Liver (tissue), 9 donors: ENCODE results near the gene CDC42BPA. TPM values are rescaled to one million over a fixed set of nuclear protein-coding genes. Genes with fewer than 3 reads are reported as not detected.

ENCODE experiments used
- DNase-seq: peaks from one replicate; pipeline ENCODE4 v3.0.0-alpha.2; 2017; ENCODE audit warnings: low spot score
- H3K27ac ChIP-seq, 2 donors: one replicate each; pipeline ENCODE4 v1.7.0; 2013; ENCODE audit warnings: inconsistent platforms in 2 of 2, low read length in 2 of 2, control low read depth in 1 of 2, low read depth in 1 of 2, mild to moderate bottlenecking in 1 of 2
- H3K27me3 ChIP-seq, 4 donors: one replicate each; pipeline versions ENCODE4 v1.6.1 to v1.7.0; 2013; ENCODE audit warnings: low read length in 3 of 4, inconsistent platforms in 1 of 4, mild to moderate bottlenecking in 1 of 4, moderate library complexity in 1 of 4; ENCODE audit not compliant: control insufficient read depth in 4 of 4, insufficient read depth in 4 of 4
- H3K36me3 ChIP-seq, 4 donors: one replicate each; pipeline versions ENCODE4 v1.6.1 to v1.7.0; 2013; ENCODE audit warnings: low read length in 3 of 4, mild to moderate bottlenecking in 3 of 4, low read depth in 1 of 4, moderate library complexity in 1 of 4; ENCODE audit not compliant: control insufficient read depth in 4 of 4, insufficient read depth in 3 of 4
- H3K4me1 ChIP-seq, 4 donors: one replicate each; pipeline versions ENCODE4 v1.6.1 to v1.7.0; 2013; ENCODE audit warnings: low read length in 3 of 4, mild to moderate bottlenecking in 3 of 4, moderate library complexity in 1 of 4; ENCODE audit not compliant: control insufficient read depth in 4 of 4, insufficient read depth in 4 of 4
- H3K4me3 ChIP-seq, 3 donors: one replicate each; pipeline versions ENCODE4 v1.6.1 to v1.7.0; 2013; ENCODE audit warnings: low read length in 3 of 3, control low read depth in 1 of 3, low read depth in 1 of 3, mild to moderate bottlenecking in 1 of 3
- H3K9ac ChIP-seq, 2 donors: one replicate each; pipeline ENCODE4 v1.7.0; 2013; ENCODE audit warnings: low read length in 2 of 2, mild to moderate bottlenecking in 2 of 2, moderate library complexity in 2 of 2, control low read depth in 1 of 2, low read depth in 1 of 2
- H3K9me3 ChIP-seq, 4 donors: one replicate each; pipeline versions ENCODE4 v1.6.1 to v1.7.0; 2013; ENCODE audit warnings: low read length in 3 of 4; ENCODE audit not compliant: control insufficient read depth in 4 of 4
- ATF3 ChIP-seq: IDR thresholded peaks from 2 replicates; pipeline ENCODE4 v1.6.1; 2016; ENCODE audit warnings: antibody characterized with exemption
- EGR1 ChIP-seq, 2 donors: IDR thresholded peaks; 2 replicates each; pipeline ENCODE4 v1.6.1; 2016 to 2018; ENCODE audit warnings: antibody characterized with exemption in 2 of 2, low read depth in 2 of 2
- FOXA1 ChIP-seq: IDR thresholded peaks from 2 replicates; pipeline ENCODE4 v1.6.1; 2016; ENCODE audit warnings: antibody characterized with exemption
- FOXA2 ChIP-seq: IDR thresholded peaks from 2 replicates; pipeline ENCODE4 v1.6.1; 2016; ENCODE audit warnings: antibody characterized with exemption
- GABPA ChIP-seq, 2 donors: IDR thresholded peaks in 1 of 2; conservative IDR thresholded peaks in 1 of 2; 2 replicates each; pipeline ENCODE4 v1.6.1; 2016; ENCODE audit warnings: antibody characterized with exemption in 2 of 2, mild to moderate bottlenecking in 1 of 2, moderate library complexity in 1 of 2
- HNF4A ChIP-seq, 2 donors: conservative IDR thresholded peaks; 2 replicates each; pipeline ENCODE4 v1.6.1; 2016; ENCODE audit warnings: antibody characterized with exemption in 2 of 2, mild to moderate bottlenecking in 2 of 2
- HNF4G ChIP-seq: IDR thresholded peaks from 2 replicates; pipeline ENCODE4 v1.6.1; 2016; ENCODE audit warnings: antibody characterized with exemption
- JUND ChIP-seq, 2 donors: IDR thresholded peaks; 2 replicates each; pipeline ENCODE4 v1.6.1; 2016; ENCODE audit warnings: antibody characterized with exemption in 2 of 2
- MAX ChIP-seq: IDR thresholded peaks from 2 replicates; pipeline ENCODE4 v1.6.1; 2016; ENCODE audit warnings: antibody characterized with exemption
- NR2F2 ChIP-seq: IDR thresholded peaks from 2 replicates; pipeline ENCODE4 v1.6.1; 2016; ENCODE audit warnings: antibody characterized with exemption
- RAD21 ChIP-seq, 2 donors: IDR thresholded peaks; 2 replicates each; pipeline ENCODE4 v1.6.1; 2016; ENCODE audit warnings: antibody characterized with exemption in 2 of 2, mild to moderate bottlenecking in 2 of 2
- RXRA ChIP-seq, 2 donors: IDR thresholded peaks; 2 replicates each; pipeline ENCODE4 v1.6.1; 2017 to 2018; ENCODE audit warnings: antibody characterized with exemption in 2 of 2, mild to moderate bottlenecking in 1 of 2
- SP1 ChIP-seq: IDR thresholded peaks from 2 replicates; pipeline ENCODE4 v1.6.1; 2018; ENCODE audit warnings: antibody characterized with exemption, mild to moderate bottlenecking
- TAF1 ChIP-seq: conservative IDR thresholded peaks from 2 replicates; pipeline ENCODE4 v1.6.1; 2016; ENCODE audit warnings: antibody characterized with exemption, mild to moderate bottlenecking
- YY1 ChIP-seq: IDR thresholded peaks from 2 replicates; pipeline ENCODE4 v1.6.1; 2016; ENCODE audit warnings: antibody characterized with exemption, mild to moderate bottlenecking
- WGBS: extraction: QIAGEN DNeasy Blood & Tissue Kit; methylation state at CpG from one replicate; pipeline ENCODE4 v1.1.7; 2013; 5-methylcytosine and 5-hydroxymethylcytosine counted together
- polyA plus RNA-seq, 2 donors: library from polyadenylated mRNA; stranded (reverse) in 1 of 2; unstranded in 1 of 2; fragments of 200-250 nt in 1 of 2; fragments of >200 nt in 1 of 2; fragmentation: Nextera tagmentation in 1 of 2; extraction: Ambion mirVana in 1 of 2; gene quantifications; one replicate each; pipeline versions ENCODE4 v1.2.1 to v1.2.3, GENCODE V29; 2013 to 2015
- total RNA-seq, 2 donors: library from RNA; depleted of rRNA; stranded (reverse); fragments of >200 nt; gene quantifications; one replicate each; pipeline ENCODE4 v1.2.3, GENCODE V29; 2014
- TF ChIP-seq, protein P1 (sequence below): IDR thresholded peaks from 2 replicates; pipeline ENCODE4 v1.6.1; 2016; ENCODE audit warnings: antibody characterized with exemption
- TF ChIP-seq, protein P2 (sequence below): fragments of 150-350 bp; IDR thresholded peaks from 2 replicates; pipeline ENCODE4 v1.5.1; 2017; ENCODE audit warnings: improper control_type of control experiment, low read depth, low read length; ENCODE audit not compliant: missing input control
- donor health status: healthy.
- donor health status: healthy.
- donor health status: healthy.
- donor health status: healthy.
- donor health status: healthy.

The CDC42BPA gene
- total and polyA plus RNA-seq, 4 donors = 5.8 to 39.9 (median 24.3) TPM

- 98% methylated on average over 4 of the region's 4 CpGs for WGBS
Measured at GRCh38 chr1:227155688-227156087, 162.6 kb downstream of the CDC42BPA start.

DNA sequence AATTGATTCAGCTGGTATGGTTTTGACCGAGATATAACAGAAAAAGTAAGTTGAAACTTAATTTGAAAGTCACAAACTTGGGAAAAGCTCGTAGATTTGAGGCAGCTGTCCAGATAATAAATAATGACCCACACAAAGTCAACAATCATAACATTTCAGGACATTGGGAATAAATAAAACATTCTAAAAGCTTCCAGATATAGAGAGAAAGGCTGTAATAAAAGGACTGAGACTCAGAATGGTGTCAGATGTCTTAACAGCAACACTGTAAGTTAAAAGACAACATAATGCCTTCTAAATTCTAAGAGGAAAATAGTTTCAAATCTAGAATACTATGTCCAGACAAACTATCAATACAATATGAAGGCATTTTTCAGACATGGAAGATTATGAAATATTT is 163.3 kb downstream of the CDC42BPA start:
- Histone ChIP-seq H3K4me1 (peaks cover 0 to 2% (median under 1%) of the 10 kb centered on the region in 4 donors), H3K4me3 (no peak overlapping the region), H3K9ac (no peak overlapping the region), H3K36me3 (peaks cover 0 to 5% (median 2%) of the 10 kb centered on the region in 4 donors), H3K27ac (no peak overlapping the region), H3K27me3 (no peaks in the 10 kb centered on the region), H3K9me3 (no peaks in the 10 kb centered on the region)
- DNase-seq = no peak
- 56% methylated on average over 2 of the region's 2 CpGs for WGBS
- TF ChIP-seq EGR1 (IDR thresholded peaks at IDR 0.05; ENCODE audit: low read depth in 2 of 2) (no peak), SP1 (no peak), FOXA2 (no peak), HNF4G (no peak), JUND (IDR thresholded peaks at IDR 0.05) (no peak), RXRA (IDR thresholded peaks at IDR 0.05) (no peak), MAX (no peak)
- TF ChIP-seq, protein P1, sequence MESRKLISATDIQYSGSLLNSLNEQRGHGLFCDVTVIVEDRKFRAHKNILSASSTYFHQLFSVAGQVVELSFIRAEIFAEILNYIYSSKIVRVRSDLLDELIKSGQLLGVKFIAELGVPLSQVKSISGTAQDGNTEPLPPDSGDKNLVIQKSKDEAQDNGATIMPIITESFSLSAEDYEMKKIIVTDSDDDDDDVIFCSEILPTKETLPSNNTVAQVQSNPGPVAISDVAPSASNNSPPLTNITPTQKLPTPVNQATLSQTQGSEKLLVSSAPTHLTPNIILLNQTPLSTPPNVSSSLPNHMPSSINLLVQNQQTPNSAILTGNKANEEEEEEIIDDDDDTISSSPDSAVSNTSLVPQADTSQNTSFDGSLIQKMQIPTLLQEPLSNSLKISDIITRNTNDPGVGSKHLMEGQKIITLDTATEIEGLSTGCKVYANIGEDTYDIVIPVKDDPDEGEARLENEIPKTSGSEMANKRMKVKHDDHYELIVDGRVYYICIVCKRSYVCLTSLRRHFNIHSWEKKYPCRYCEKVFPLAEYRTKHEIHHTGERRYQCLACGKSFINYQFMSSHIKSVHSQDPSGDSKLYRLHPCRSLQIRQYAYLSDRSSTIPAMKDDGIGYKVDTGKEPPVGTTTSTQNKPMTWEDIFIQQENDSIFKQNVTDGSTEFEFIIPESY = no peak

More at GRCh38 chr1:227155688-227156087, 162.6 kb downstream of the CDC42BPA start:
- Histone ChIP-seq H3K27ac (no peak overlapping the region), H3K9me3 (no peaks in the 10 kb centered on the region), H3K27me3 (no peaks in the 10 kb centered on the region), H3K4me1 (peaks cover 0 to 2% (median under 1%) of the 10 kb centered on the region in 4 donors), H3K4me3 (no peak overlapping the region), H3K9ac (no peak overlapping the region), H3K36me3 (peaks cover 0 to 7% (median 2%) of the 10 kb centered on the region in 4 donors)
- no peak for DNase-seq
- TF ChIP-seq SP1 (no peak), RXRA (IDR thresholded peaks at IDR 0.05) (no peak), GABPA (IDR thresholded peaks at IDR 0.05 in 1 of 2, conservative IDR thresholded peaks at IDR 0.05 in 1 of 2) (no peak), HNF4A (conservative IDR thresholded peaks at IDR 0.05) (no peak), EGR1 (IDR thresholded peaks at IDR 0.05; ENCODE audit: low read depth in 2 of 2) (no peak), TAF1 (no peak)

- Histone ChIP-seq H3K9ac (no peak overlapping the region), H3K4me3 (no peak overlapping the region), H3K27me3 (no peaks in the 10 kb centered on the region), H3K27ac (no peak overlapping the region), H3K4me1 (peaks cover 0 to 2% (median under 1%) of the 10 kb centered on the region in 4 donors), H3K36me3 (no peaks in the 10 kb centered on the region), H3K9me3 (no peaks in the 10 kb centered on the region)
- DNase-seq = no peak
- TF ChIP-seq YY1 (no peak), RXRA (IDR thresholded peaks at IDR 0.05) (no peak), GABPA (IDR thresholded peaks at IDR 0.05 in 1 of 2, conservative IDR thresholded peaks at IDR 0.05 in 1 of 2) (no peak)
- WGBS = 98% methylated on average over 2 of the region's 2 CpGs
Measured at GRCh38 chr1:227152525-227152924, 165.8 kb downstream of the CDC42BPA start.

GRCh38 chr1:227140376-227140775 is 177.9 kb downstream of the CDC42BPA start:
- Histone ChIP-seq H3K36me3 (peaks cover 1 to 23% (median 16%) of the 10 kb centered on the region in 4 donors), H3K9ac (no peak overlapping the region), H3K4me1 (no peaks in the 10 kb centered on the region), H3K9me3 (no peaks in the 10 kb centered on the region), H3K27me3 (no peaks in the 10 kb centered on the region), H3K4me3 (no peak overlapping the region), H3K27ac (no peak overlapping the region)
- no peak for DNase-seq
- 90% methylated on average over 1 of the region's 1 CpG for WGBS
- no peak for TF ChIP-seq FOXA2
- TF ChIP-seq RAD21 (IDR thresholded peaks at IDR 0.05) = no peak
- TF ChIP-seq EGR1 (IDR thresholded peaks at IDR 0.05; ENCODE audit: low read depth in 2 of 2) = no peak
- no peak for TF ChIP-seq ATF3
- no peak for TF ChIP-seq NR2F2
- TF ChIP-seq, protein P2, sequence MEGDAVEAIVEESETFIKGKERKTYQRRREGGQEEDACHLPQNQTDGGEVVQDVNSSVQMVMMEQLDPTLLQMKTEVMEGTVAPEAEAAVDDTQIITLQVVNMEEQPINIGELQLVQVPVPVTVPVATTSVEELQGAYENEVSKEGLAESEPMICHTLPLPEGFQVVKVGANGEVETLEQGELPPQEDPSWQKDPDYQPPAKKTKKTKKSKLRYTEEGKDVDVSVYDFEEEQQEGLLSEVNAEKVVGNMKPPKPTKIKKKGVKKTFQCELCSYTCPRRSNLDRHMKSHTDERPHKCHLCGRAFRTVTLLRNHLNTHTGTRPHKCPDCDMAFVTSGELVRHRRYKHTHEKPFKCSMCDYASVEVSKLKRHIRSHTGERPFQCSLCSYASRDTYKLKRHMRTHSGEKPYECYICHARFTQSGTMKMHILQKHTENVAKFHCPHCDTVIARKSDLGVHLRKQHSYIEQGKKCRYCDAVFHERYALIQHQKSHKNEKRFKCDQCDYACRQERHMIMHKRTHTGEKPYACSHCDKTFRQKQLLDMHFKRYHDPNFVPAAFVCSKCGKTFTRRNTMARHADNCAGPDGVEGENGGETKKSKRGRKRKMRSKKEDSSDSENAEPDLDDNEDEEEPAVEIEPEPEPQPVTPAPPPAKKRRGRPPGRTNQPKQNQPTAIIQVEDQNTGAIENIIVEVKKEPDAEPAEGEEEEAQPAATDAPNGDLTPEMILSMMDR = no peak
- TF ChIP-seq JUND (IDR thresholded peaks at IDR 0.05) = no peak
- TF ChIP-seq, protein P1 = no peak
- TF ChIP-seq GABPA (IDR thresholded peaks at IDR 0.05 in 1 of 2, conservative IDR thresholded peaks at IDR 0.05 in 1 of 2) = no peak
- TF ChIP-seq FOXA1 = no peak
- TF ChIP-seq HNF4A (conservative IDR thresholded peaks at IDR 0.05) = no peak
